ENCODE measurements around the gene PSMB3.
"Not testable (repeated sequence)": the region's sequence is repeated elsewhere in the genome, so short reads cannot be mapped to it uniquely, and the experiment has no call there.

PSMB3 gene

GRCh38 chr17:38720941-38721340 lies 31.6 kb upstream of the PSMB3 start:
- no peak overlapping the region for H3K27ac ChIP-seq (ENCODE audit: poor library complexity, severe bottlenecking)
- no peaks in the 10 kb centered on the region for H3K4me1 ChIP-seq (ENCODE audit: insufficient read depth, poor library complexity, severe bottlenecking)
- H3K36me3 ChIP-seq (ENCODE audit: low read depth): peaks cover 36% of the 10 kb centered on the region

GRCh38 chr17:38721802-38722201 lies 30.7 kb upstream of the PSMB3 start:
- Histone ChIP-seq H3K4me3 (ENCODE audit: severe bottlenecking) (no peak overlapping the region), H3K27ac (ENCODE audit: poor library complexity, severe bottlenecking) (no peak overlapping the region), H3K4me1 (ENCODE audit: insufficient read depth, poor library complexity, severe bottlenecking) (no peaks in the 10 kb centered on the region), H3K27me3 (ENCODE audit: insufficient read depth, poor library complexity, severe bottlenecking) (no peaks in the 10 kb centered on the region), H3K36me3 (ENCODE audit: low read depth) (peaks cover 36% of the 10 kb centered on the region), H3K9me3 (ENCODE audit: severe bottlenecking) (no peaks in the 10 kb centered on the region)
- ATAC-seq (ENCODE audit: low read depth) (no peak), DNase-seq (ENCODE audit: low spot score) (no peak)
- TF ChIP-seq, protein P1, sequence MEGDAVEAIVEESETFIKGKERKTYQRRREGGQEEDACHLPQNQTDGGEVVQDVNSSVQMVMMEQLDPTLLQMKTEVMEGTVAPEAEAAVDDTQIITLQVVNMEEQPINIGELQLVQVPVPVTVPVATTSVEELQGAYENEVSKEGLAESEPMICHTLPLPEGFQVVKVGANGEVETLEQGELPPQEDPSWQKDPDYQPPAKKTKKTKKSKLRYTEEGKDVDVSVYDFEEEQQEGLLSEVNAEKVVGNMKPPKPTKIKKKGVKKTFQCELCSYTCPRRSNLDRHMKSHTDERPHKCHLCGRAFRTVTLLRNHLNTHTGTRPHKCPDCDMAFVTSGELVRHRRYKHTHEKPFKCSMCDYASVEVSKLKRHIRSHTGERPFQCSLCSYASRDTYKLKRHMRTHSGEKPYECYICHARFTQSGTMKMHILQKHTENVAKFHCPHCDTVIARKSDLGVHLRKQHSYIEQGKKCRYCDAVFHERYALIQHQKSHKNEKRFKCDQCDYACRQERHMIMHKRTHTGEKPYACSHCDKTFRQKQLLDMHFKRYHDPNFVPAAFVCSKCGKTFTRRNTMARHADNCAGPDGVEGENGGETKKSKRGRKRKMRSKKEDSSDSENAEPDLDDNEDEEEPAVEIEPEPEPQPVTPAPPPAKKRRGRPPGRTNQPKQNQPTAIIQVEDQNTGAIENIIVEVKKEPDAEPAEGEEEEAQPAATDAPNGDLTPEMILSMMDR (IDR thresholded peaks at IDR 0.05; ENCODE audit: poor library complexity, severe bottlenecking): no peak

More at GRCh38 chr17:38720941-38721340, 31.6 kb upstream of the PSMB3 start:
- no peak overlapping the region for H3K4me3 ChIP-seq (ENCODE audit: severe bottlenecking)
- DNase-seq (ENCODE audit: low spot score) (no peak), ATAC-seq (ENCODE audit: low read depth) (no peak)
- H3K9me3 ChIP-seq (ENCODE audit: severe bottlenecking): no peaks in the 10 kb centered on the region
- no peaks in the 10 kb centered on the region for H3K27me3 ChIP-seq (ENCODE audit: insufficient read depth, poor library complexity, severe bottlenecking)
- TF ChIP-seq, protein P1 (IDR thresholded peaks at IDR 0.05; ENCODE audit: poor library complexity, severe bottlenecking): no peak

GRCh38 chr17:38724337-38724988 lies 28.1 kb upstream of the PSMB3 start:
- H3K27ac ChIP-seq (ENCODE audit: poor library complexity, severe bottlenecking): no peak overlapping the region
- no peaks in the 10 kb centered on the region for H3K9me3 ChIP-seq (ENCODE audit: severe bottlenecking)
- H3K4me3 ChIP-seq (ENCODE audit: severe bottlenecking): no peak overlapping the region
- H3K36me3 ChIP-seq (ENCODE audit: low read depth): peaks cover 20% of the 10 kb centered on the region
- H3K27me3 ChIP-seq (ENCODE audit: insufficient read depth, poor library complexity, severe bottlenecking): no peaks in the 10 kb centered on the region
- no peaks in the 10 kb centered on the region for H3K4me1 ChIP-seq (ENCODE audit: insufficient read depth, poor library complexity, severe bottlenecking)
- ATAC-seq (ENCODE audit: low read depth) (no peak), DNase-seq (ENCODE audit: low spot score) (no peak)
- TF ChIP-seq, protein P1 (IDR thresholded peaks at IDR 0.05; ENCODE audit: poor library complexity, severe bottlenecking): no peak

- no peaks in the 10 kb centered on the region for H3K27me3 ChIP-seq (ENCODE audit: insufficient read depth, poor library complexity, severe bottlenecking)
- H3K4me1 ChIP-seq (ENCODE audit: insufficient read depth, poor library complexity, severe bottlenecking): no peaks in the 10 kb centered on the region
- H3K27ac ChIP-seq (ENCODE audit: poor library complexity, severe bottlenecking): no peak overlapping the region
- no peak for ATAC-seq (ENCODE audit: low read depth)
- H3K36me3 ChIP-seq (ENCODE audit: low read depth): peaks cover 15% of the 10 kb centered on the region
- TF ChIP-seq, protein P1 (IDR thresholded peaks at IDR 0.05; ENCODE audit: poor library complexity, severe bottlenecking): no peak
- no peaks in the 10 kb centered on the region for H3K9me3 ChIP-seq (ENCODE audit: severe bottlenecking)
- no peak overlapping the region for H3K4me3 ChIP-seq (ENCODE audit: severe bottlenecking)
- no peak for DNase-seq (ENCODE audit: low spot score)
Measured at GRCh38 chr17:38725066-38725465, 27.5 kb upstream of the PSMB3 start.

DNA sequence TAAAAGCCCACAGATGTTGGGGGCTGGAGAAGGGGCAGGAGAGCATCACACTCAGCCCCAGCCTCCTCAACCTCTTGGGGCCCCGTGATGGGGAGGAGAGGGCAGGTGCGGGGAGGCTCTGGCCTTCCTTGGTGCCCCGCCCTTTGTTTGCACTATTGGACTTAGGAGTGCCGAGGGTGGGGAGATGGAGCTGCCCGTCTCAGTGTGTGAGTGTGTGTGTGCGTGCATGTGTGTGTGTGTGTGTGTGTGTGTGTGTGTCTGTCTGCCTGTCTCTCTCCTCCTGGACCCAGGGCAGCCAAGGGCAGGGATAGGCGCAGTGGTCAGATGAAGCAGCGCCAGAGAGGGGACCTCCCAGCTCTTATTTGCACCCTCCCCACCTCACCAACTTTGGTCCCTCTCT lies 26.4 kb upstream of the PSMB3 start:
- H3K4me3 ChIP-seq (ENCODE audit: severe bottlenecking); ATAC-seq (ENCODE audit: low read depth); DNase-seq (ENCODE audit: low spot score); H3K9me3 ChIP-seq (ENCODE audit: severe bottlenecking); H3K27me3 ChIP-seq (ENCODE audit: insufficient read depth, poor library complexity, severe bottlenecking); H3K4me1 ChIP-seq (ENCODE audit: insufficient read depth, poor library complexity, severe bottlenecking); H3K36me3 ChIP-seq (ENCODE audit: low read depth); H3K27ac ChIP-seq (ENCODE audit: poor library complexity, severe bottlenecking): not testable (repeated sequence)

Data from RWPE2 (cell line).